ENCODE results near the gene MINDY1. TPM values are rescaled to one million over a fixed set of nuclear protein-coding genes. Genes with fewer than 3 reads are reported as not detected.

The MINDY1 gene
- total and polyA plus RNA-seq, 2 donors (not counting 3 experiments of a cell fraction or from before 2014, with no cell fraction given): 12.0 to 15.4 TPM

GRCh38 chr1:150965605-150966004 lies 41.1 kb downstream of the MINDY1 start:
- H3K36me3 ChIP-seq (ENCODE audit: control insufficient read depth in 2 of 2, extremely low read depth in 1 of 2, insufficient read depth in 2 of 2, low read length in 2 of 2): peaks cover 23 to 40% of the 10 kb centered on the region in 2 experiments
- no peaks in the 10 kb centered on the region for H3K27me3 ChIP-seq (ENCODE audit: control insufficient read depth in 2 of 2, insufficient read depth in 2 of 2, low read length in 2 of 2)
- H2AFZ ChIP-seq (ENCODE audit: low read depth, low read length): no peak overlapping the region
- no peaks in the 10 kb centered on the region for H3K9me3 ChIP-seq (replicated peaks; ENCODE audit: control insufficient read depth, insufficient read depth, low read length)
- dilution Hi-C loops (cut with MboI; ENCODE audit: extremely low pct_ligation_motif_present, low sequenced_read_pairs): no loop called here
- no peak overlapping the region for H3K4me2 ChIP-seq (ENCODE audit: insufficient read depth, low read length)
- ChIA-PET POLR2A (no interaction called here), CTCF (interaction anchor here (0.5 to 2.7 kb wide), 6 partner anchors 9 to 41 kb away, joined by 3 to 8 read pairs (median 5); partner anchors contain the start of genes CERS2 and MINDY1)
- no TSS peak for BruUV-seq (replicated peaks)
- no peaks in the 10 kb centered on the region for H3K9me1 ChIP-seq (replicated peaks; ENCODE audit: control insufficient read depth, extremely low read depth, insufficient read depth, low read length)
- no peak for FAIRE-seq
- no peak for TF ChIP-seq JUN (IDR thresholded peaks at IDR 0.05; ENCODE audit: borderline replicate concordance, insufficient read depth, insufficient read length, low read depth)
- TF ChIP-seq EZH2 (IDR thresholded peaks at IDR 0.05; ENCODE audit: borderline replicate concordance, low read depth, low read length, severe bottlenecking): no peak
- TF ChIP-seq GATA2 (IDR thresholded peaks at IDR 0.05; ENCODE audit: insufficient read depth, insufficient read length, low read depth, low read length): no peak
- TF ChIP-seq POLR2A (IDR thresholded peaks at IDR 0.05; ENCODE audit: low read depth, low read length): no peak
- no peak for TF ChIP-seq MYC (IDR thresholded peaks at IDR 0.05; ENCODE audit: low read depth, low read length)
- no peak for TF ChIP-seq POLR2AphosphoS5 (IDR thresholded peaks at IDR 0.05; ENCODE audit: insufficient read depth, low read depth, low read length)
- TF ChIP-seq FOS (IDR thresholded peaks at IDR 0.05; ENCODE audit: borderline replicate concordance, insufficient read depth, low read length): no peak
- no peak for TF ChIP-seq MAX (IDR thresholded peaks at IDR 0.05; ENCODE audit: insufficient read depth, insufficient read length)
- TF ChIP-seq, protein P1, sequence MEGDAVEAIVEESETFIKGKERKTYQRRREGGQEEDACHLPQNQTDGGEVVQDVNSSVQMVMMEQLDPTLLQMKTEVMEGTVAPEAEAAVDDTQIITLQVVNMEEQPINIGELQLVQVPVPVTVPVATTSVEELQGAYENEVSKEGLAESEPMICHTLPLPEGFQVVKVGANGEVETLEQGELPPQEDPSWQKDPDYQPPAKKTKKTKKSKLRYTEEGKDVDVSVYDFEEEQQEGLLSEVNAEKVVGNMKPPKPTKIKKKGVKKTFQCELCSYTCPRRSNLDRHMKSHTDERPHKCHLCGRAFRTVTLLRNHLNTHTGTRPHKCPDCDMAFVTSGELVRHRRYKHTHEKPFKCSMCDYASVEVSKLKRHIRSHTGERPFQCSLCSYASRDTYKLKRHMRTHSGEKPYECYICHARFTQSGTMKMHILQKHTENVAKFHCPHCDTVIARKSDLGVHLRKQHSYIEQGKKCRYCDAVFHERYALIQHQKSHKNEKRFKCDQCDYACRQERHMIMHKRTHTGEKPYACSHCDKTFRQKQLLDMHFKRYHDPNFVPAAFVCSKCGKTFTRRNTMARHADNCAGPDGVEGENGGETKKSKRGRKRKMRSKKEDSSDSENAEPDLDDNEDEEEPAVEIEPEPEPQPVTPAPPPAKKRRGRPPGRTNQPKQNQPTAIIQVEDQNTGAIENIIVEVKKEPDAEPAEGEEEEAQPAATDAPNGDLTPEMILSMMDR (IDR thresholded peaks at IDR 0.05; ENCODE audit: extremely low read depth in 1 of 2, insufficient read depth in 1 of 2, low read depth in 1 of 2, low read length in 2 of 2): no peak
- no peak for DNase-seq (ENCODE audit: low read depth, low spot score)
- H4K20me1 ChIP-seq (replicated peaks; ENCODE audit: control insufficient read depth, extremely low read depth, insufficient read depth, low read length): no peaks in the 10 kb centered on the region
- H3K27ac ChIP-seq (ENCODE audit: insufficient read depth, low read depth, low read length): no peak overlapping the region
- H3K4me1 ChIP-seq (ENCODE audit: control insufficient read depth, extremely low read depth, insufficient read depth, low read length): peaks cover 3% of the 10 kb centered on the region
- H3K4me3 ChIP-seq (replicated peaks in 1 of 3; ENCODE audit: insufficient read depth in 1 of 3, low read depth in 1 of 3, low read length in 3 of 3): no peak overlapping the region
- H3K79me2 ChIP-seq (ENCODE audit: control insufficient read depth, insufficient read depth, low read length): peaks cover 22% of the 10 kb centered on the region
- H3K9ac ChIP-seq (replicated peaks; ENCODE audit: extremely low read depth, insufficient read depth, low read length): no peak overlapping the region
- intact Hi-C loops (cut with micrococcal nuclease): loop anchor here (2.0 kb wide), 1 partner anchor 15 kb away; no protein-coding TSS in a partner anchor

All from endothelial cell of umbilical vein (primary cell).